Neural progenitor cell (in vitro differentiated cells): Measurements from ENCODE around the gene PTPRN2. TPM values are rescaled to one million over a fixed set of nuclear protein-coding genes. Genes with fewer than 3 reads are reported as not detected.

Source experiments
- DNase-seq: peaks from one replicate; pipeline ENCODE4 v3.0.0-alpha.2; 2016; ENCODE audit warnings: low spot score
- H2AFZ ChIP-seq: fragments of 200-600 bp; sonication (generic); replicated peaks from 2 replicates; pipeline ENCODE4 v1.6.1; 2016; ENCODE audit warnings: antibody characterized with exemption
- H3F3A ChIP-seq: fragments of 200-600 bp; sonication (generic); 2 replicates; pipeline ENCODE4 v1.6.1; 2016; ENCODE audit warnings: antibody characterized with exemption, low read depth
- H3K27ac ChIP-seq: fragments of 200-600 bp; sonication (generic); 2 replicates; pipeline ENCODE4 v1.5.1; 2016; ENCODE audit warnings: mild to moderate bottlenecking
- H3K27me3 ChIP-seq: fragments of 200-600 bp; sonication (generic); 2 replicates; pipeline ENCODE4 v1.6.1; 2016; ENCODE audit warnings: mild to moderate bottlenecking, moderate library complexity
- H3K36me3 ChIP-seq: fragments of 200-600 bp; sonication (generic); 2 replicates; pipeline ENCODE4 v1.5.1; 2016
- H3K4me1 ChIP-seq: fragments of 200-600 bp; sonication (generic); 2 replicates; pipeline ENCODE4 v1.6.1; 2016; ENCODE audit warnings: mixed run types
- H3K4me2 ChIP-seq: fragments of 200-600 bp; sonication (generic); 2 replicates; pipeline ENCODE4 v1.6.1; 2016
- H3K4me3 ChIP-seq: fragments of 200-600 bp; sonication (generic); 2 replicates; pipeline ENCODE4 v1.5.1; 2016
- H3K79me2 ChIP-seq: fragments of 200-600 bp; sonication (generic); 2 replicates; pipeline ENCODE4 v1.6.1; 2016; ENCODE audit warnings: low read depth
- H3K9ac ChIP-seq: fragments of 200-600 bp; sonication (generic); 2 replicates; pipeline ENCODE4 v1.6.1; 2016
- H3K9me3 ChIP-seq: fragments of 200-600 bp; sonication (generic); 2 replicates; pipeline ENCODE4 v1.5.1; 2016; ENCODE audit warnings: low read depth
- H4K20me1 ChIP-seq: fragments of 200-600 bp; sonication (generic); 2 replicates; pipeline ENCODE4 v1.6.1; 2016; ENCODE audit warnings: low read depth
- H3K27ac Mint-ChIP-seq: 3 replicates; pipeline ENCODE4 v1.8.0; 2021; ENCODE audit warnings: mixed read lengths
- H3K27me3 Mint-ChIP-seq: 2 replicates; pipeline ENCODE4 v1.8.0; 2022; ENCODE audit warnings: low read depth, mild to moderate bottlenecking, inconsistent platforms, moderate library complexity, mixed read lengths; ENCODE audit not compliant: insufficient read depth
- H3K36me3 Mint-ChIP-seq: 3 replicates; pipeline ENCODE4 v1.8.0; 2021; ENCODE audit warnings: mixed read lengths
- H3K4me1 Mint-ChIP-seq: 3 replicates; pipeline ENCODE4 v1.8.0; 2021; ENCODE audit warnings: mixed read lengths
- H3K4me3 Mint-ChIP-seq: 3 replicates; pipeline ENCODE4 v1.8.0; 2021; ENCODE audit warnings: mild to moderate bottlenecking, moderate library complexity, mixed read lengths
- H3K9me3 Mint-ChIP-seq: 3 replicates; pipeline ENCODE4 v1.8.0; 2020; ENCODE audit warnings: mixed read lengths
- CTCF ChIP-seq: fragments of 200-600 bp; sonication (generic); IDR thresholded peaks from 2 replicates; pipeline ENCODE4 v1.5.1; 2017; ENCODE audit warnings: antibody characterized with exemption, mild to moderate bottlenecking
- EZH2 ChIP-seq: fragments of 200-600 bp; sonication (generic); IDR thresholded peaks from 2 replicates; pipeline ENCODE4 v1.6.1; 2017; ENCODE audit warnings: antibody characterized with exemption, mild to moderate bottlenecking, moderate library complexity
- EZH2phosphoT487 ChIP-seq: fragments of 200-600 bp; sonication (generic); IDR thresholded peaks from 2 replicates; pipeline ENCODE4 v1.6.1; 2017; ENCODE audit warnings: antibody characterized with exemption
- total RNA-seq: library from RNA; depleted of rRNA; stranded (reverse); fragments of >200 nt; gene quantifications from 2 replicates; pipeline ENCODE4 v1.2.3, GENCODE V29; 2015; ENCODE audit warnings: low replicate concordance

PTPRN2 gene
- total RNA-seq, 1 donor from 2014 or later, result 3.0 TPM

- peaks cover 5% of the 10 kb centered on the region for H3K4me1 ChIP-seq
- no peaks in the 10 kb centered on the region for H3F3A ChIP-seq
- no peak overlapping the region for H3K4me2 ChIP-seq
- no peak overlapping the region for H2AFZ ChIP-seq
- Mint-ChIP-seq H3K4me3 (no peak overlapping the region), H3K9me3 (peaks cover 26% of the 10 kb centered on the region), H3K36me3 (peaks cover 3% of the 10 kb centered on the region), H3K27me3 (peaks cover 8% of the 10 kb centered on the region), H3K27ac (no peak overlapping the region), H3K4me1 (peaks cover 12% of the 10 kb centered on the region)
- DNase-seq, result no peak
- no peaks in the 10 kb centered on the region for H3K27me3 ChIP-seq
- no peak for TF ChIP-seq EZH2phosphoT487
- no peak for TF ChIP-seq EZH2
- TF ChIP-seq CTCF, result no peak
- H3K79me2 ChIP-seq, result no peaks in the 10 kb centered on the region
- H3K9me3 ChIP-seq, result peaks cover 12% of the 10 kb centered on the region
- no peaks in the 10 kb centered on the region for H4K20me1 ChIP-seq
- H3K36me3 ChIP-seq, result peaks cover 3% of the 10 kb centered on the region
- no peak overlapping the region for H3K27ac ChIP-seq
- no peak overlapping the region for H3K4me3 ChIP-seq
- no peak overlapping the region for H3K9ac ChIP-seq
These were observed 548.4 kb downstream of the PTPRN2 start for GRCh38 chr7:158039270-158039669.

- Mint-ChIP-seq H3K27ac (no peak overlapping the region), H3K27me3 (peaks cover 15% of the 10 kb centered on the region), H3K36me3 (peaks cover 6% of the 10 kb centered on the region), H3K4me3 (no peak overlapping the region), H3K9me3 (peaks cover 33% of the 10 kb centered on the region), H3K4me1 (peaks cover 19% of the 10 kb centered on the region)
- H3K4me1 ChIP-seq, result peaks cover 12% of the 10 kb centered on the region
- no peak for DNase-seq
- H3K27me3 ChIP-seq, result no peaks in the 10 kb centered on the region
- no peaks in the 10 kb centered on the region for H4K20me1 ChIP-seq
- no peak overlapping the region for H3K4me2 ChIP-seq
- H3K9ac ChIP-seq, result no peak overlapping the region
- TF ChIP-seq CTCF (no peak), EZH2phosphoT487 (no peak), EZH2 (no peak)
- no peak overlapping the region for H3K4me3 ChIP-seq
- peaks cover 12% of the 10 kb centered on the region for H3K9me3 ChIP-seq
- H2AFZ ChIP-seq, result no peak overlapping the region
- H3K27ac ChIP-seq, result no peak overlapping the region
- peaks cover 14% of the 10 kb centered on the region for H3F3A ChIP-seq
- no peaks in the 10 kb centered on the region for H3K79me2 ChIP-seq
- H3K36me3 ChIP-seq, result peaks cover 3% of the 10 kb centered on the region
These were observed 550.4 kb downstream of the PTPRN2 start for GRCh38 chr7:158037211-158037610.

GRCh38 chr7:158035343-158035742, 552.3 kb downstream of the PTPRN2 start:
- Histone ChIP-seq H3K27ac (no peak overlapping the region), H3K36me3 (peaks cover 3% of the 10 kb centered on the region), H3F3A (peaks cover 30% of the 10 kb centered on the region), H2AFZ (no peak overlapping the region), H3K4me2 (no peak overlapping the region), H3K27me3 (no peaks in the 10 kb centered on the region), H4K20me1 (no peaks in the 10 kb centered on the region), H3K4me3 (no peak overlapping the region), H3K79me2 (no peaks in the 10 kb centered on the region), H3K9ac (no peak overlapping the region), H3K9me3 (peaks cover 12% of the 10 kb centered on the region), H3K4me1 (peaks cover 30% of the 10 kb centered on the region)
- H3K36me3 Mint-ChIP-seq, result peaks cover 6% of the 10 kb centered on the region
- no peak for TF ChIP-seq EZH2phosphoT487
- TF ChIP-seq CTCF, result no peak
- no peak for TF ChIP-seq EZH2
- H3K27ac Mint-ChIP-seq, result no peak overlapping the region
- no peak for DNase-seq
- peaks cover 15% of the 10 kb centered on the region for H3K27me3 Mint-ChIP-seq
- H3K4me1 Mint-ChIP-seq, result peaks cover 35% of the 10 kb centered on the region
- H3K4me3 Mint-ChIP-seq, result no peak overlapping the region
- peaks cover 28% of the 10 kb centered on the region for H3K9me3 Mint-ChIP-seq
